Activated T-helper 1 cell treated with anti-CD3 and anti-CD28 coated beads, Interleukin-2, amount 50 U/mL, for 16 hours (primary cell): ENCODE results near the gene APOBEC3G.

Experiments used
- DNase-seq, 2 donors: peaks; one replicate each; pipeline ENCODE4 v3.0.0-alpha.2; 2020; ENCODE audit warnings: low read depth in 1 of 2, low spot score in 1 of 2

Gene APOBEC3G

DNA sequence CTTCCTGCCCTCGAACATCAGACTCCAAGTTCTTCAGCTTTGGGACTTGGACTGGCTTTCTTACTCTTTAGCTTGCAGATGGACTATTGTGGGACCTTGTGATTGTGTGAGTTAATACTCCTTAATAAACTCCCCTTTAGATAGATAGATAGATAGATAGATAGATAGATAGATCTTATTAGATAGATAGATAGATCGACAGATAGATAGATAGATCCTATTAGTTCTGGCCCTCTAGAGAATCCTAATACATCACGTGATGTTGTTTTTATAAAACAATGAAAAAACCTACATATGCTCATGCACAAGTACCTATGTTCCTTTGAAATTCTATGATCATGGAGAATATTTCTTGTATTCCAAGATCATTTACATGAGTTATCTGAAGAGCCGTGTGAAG is 43.9 kb downstream of the APOBEC3G start:
- no peak for DNase-seq

GRCh38 chr22:39122772-39123470 is 45.8 kb downstream of the APOBEC3G start:
- no peak for DNase-seq

- DNase-seq = no peak
Observed at GRCh38 chr22:39123751-39124581, 46.9 kb downstream of the APOBEC3G start.

- DNase-seq = no peak
Observed at GRCh38 chr22:39125622-39126021, 48.5 kb downstream of the APOBEC3G start.

- no peak for DNase-seq
Observed at GRCh38 chr22:39128508-39128907, 51.4 kb downstream of the APOBEC3G start.

DNA sequence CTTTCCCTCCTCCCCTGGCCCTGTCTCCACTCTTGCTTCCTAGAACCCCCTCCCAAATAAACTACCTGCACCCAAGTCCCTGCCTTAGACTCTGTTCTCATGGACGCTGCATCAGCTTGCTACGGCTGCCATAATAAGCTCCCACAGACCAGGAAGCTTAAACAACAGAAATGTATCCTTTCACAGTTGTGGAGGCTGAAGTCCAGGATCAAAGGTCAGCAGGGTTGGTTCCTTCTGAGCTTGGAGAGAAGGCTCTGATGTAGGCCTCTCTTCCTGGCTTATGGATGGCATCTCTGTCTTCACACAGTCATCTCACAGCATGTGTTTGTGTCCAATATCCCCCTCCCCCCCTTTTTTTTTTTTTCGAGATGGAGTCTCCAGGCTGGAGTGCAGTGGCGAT is 52.0 kb downstream of the APOBEC3G start:
- no peak for DNase-seq

DNA sequence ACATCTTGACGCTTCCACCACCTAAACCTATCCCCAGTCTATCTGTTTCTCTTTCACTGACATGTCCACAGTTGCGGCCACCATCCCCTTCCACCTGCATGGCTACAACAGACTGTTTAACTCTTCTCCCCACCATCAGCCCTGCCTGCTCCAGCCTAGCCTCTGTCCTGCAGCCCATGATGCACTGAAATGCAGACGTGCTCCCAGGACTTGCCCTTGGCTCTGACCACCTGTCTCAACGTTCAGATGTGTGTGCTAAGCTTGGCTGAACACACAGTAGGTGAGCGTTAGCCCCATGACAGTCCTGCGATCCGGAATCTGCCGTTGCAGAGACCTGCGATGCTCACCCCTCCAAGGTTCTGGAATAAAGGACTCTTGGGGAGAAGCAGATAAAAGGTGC is 52.7 kb downstream of the APOBEC3G start:
- no peak for DNase-seq

DNA sequence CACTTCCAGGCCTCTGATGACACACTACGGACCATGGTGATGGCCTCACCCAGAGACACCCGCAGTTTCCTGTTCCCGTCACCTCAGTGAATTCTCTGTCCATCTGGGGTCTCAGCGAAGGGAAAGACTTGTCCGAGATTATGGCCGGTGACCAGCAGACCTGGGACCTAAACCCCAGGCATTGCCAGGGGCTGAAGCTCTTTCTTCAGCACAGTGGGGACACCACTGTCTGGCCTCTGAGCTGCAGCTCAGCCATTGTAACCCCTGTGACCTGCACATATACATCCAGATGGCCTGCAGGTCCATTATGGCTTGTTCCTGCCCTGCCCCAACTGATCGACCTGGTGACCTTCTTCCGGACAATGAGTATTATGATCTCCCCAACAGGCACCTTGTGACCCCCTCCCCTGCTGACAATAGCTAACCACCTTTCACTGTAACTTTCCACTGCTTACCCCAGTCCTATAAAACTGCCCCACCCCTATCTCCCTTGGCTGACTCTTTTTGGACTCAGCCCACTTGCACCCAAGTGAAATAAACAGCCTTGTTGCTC is 53.2 kb downstream of the APOBEC3G start:
- no peak for DNase-seq

DNA sequence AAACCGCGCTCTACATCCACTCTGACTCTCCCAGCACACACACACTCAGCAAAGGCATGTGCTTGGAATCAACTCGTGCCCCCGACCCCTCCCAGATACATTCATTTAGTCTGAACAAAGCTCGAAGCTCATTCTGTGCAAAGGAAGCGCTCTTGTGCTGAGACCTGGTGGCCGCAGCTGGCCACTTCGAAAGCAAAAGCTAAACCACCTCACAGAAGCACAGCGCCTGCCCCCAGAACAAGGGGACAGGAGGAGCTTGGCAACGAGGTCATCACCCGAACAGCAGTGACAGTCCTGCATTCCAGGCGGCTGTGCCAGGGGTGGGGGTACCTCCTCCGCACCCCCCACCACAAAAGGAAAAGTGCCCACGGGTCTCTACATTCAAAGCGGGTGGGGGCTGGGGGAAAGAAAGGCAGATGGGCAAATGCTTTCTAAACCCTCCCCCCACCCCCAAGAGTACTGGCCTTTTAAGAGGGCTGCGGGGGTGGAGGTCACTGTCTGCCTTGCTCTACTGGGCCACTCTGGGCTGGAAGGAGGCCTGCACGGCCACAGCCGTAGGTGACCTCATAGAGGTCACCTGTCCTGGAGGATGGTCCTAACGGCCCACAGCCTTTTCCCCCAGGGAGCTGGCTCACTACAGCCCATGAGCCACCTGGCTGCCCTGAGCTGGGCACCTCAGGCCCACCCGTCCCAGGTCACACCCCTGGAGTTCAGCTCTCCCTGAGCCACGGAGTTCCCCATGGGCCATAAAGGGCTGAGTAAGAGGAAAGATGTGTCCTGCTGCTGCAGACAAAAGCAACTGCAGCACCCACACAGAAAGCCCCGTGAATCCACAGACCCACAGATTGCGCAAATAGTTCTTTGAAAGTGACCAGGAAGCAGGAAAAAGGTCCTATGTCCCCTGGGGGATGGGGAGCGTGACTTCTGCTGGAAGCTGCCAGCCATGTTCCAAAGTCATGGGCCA is 54.1 kb downstream of the APOBEC3G start:
- no peak for DNase-seq

- no peak for DNase-seq
Observed at GRCh38 chr22:39132281-39132680, 55.2 kb downstream of the APOBEC3G start.

GRCh38 chr22:39132871-39133524 is 55.9 kb downstream of the APOBEC3G start:
- no peak for DNase-seq

- DNase-seq = no peak
Observed at GRCh38 chr22:39133871-39134270, 56.8 kb downstream of the APOBEC3G start.

DNA sequence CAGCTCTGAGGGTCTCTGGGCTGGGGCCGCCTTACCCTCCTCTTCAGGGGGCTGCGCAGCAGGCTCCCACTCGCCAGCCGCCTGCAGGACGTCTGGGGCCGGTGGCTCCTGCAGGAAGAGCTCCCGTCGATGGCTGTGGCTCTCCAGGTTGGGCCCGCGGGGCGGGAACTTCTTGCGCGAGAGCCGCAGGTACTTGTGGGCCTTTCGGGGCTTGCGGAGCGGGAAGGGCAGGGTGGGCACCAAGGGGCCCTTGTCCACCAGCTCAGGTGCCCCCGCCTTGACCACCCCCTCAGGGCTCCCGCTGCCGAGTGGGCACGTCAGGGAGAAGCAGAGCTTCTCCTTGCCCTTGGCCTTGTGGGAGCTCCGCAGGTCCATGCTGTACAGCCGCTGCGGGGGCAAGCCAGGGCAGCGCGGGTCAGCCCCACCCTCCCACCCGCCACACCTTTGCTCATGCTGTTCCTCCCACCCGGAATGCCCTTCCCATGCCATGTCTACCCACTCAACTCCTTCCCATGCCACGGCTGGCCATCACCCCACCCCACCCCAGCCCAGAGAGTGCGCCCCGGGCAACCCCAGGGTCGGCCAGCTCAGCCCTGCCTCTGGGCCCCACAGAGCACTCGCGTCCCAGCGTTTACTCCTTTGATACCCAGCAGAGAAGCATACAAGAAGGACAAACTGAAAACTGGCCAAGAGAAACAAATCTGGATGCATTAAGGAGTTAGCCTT is 57.5 kb downstream of the APOBEC3G start:
- DNase-seq = no peak

DNA sequence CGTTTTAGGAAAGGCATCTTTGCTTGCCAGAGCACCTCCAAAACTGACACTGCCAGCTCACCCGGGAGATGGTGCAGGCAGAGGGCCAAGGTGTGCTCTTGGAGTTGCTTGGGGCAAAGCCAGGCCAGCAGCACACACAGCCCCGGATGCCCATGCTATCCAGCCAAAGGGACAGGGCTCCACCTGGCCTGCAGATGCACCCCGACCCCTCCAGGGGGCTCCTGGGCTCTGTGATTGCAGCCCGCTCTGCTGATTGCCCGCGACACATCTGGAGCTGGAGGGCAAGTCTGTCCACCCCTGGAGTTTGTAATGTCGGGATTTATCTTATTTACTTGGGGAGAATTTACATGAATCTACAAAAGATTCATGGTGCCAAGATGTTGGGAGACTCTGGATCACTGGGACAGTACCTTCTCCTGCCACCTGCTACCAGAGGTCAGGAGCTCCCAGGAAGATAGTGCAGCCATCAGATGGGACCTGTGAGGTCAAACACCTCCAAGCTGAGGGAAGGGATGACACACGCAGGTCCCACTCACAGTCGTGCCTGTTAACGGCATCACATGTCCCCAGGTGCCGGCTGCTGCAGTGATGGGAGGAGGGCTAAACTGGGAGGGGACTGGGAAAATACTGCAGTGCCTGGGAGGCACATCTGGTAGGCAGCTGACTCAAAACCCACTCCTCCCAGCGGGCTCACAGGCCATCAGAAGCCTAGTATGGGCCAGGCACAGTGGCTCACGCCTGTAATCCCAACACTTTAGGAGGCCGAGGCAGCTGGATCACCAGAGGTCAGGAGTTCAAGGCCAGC is 58.2 kb downstream of the APOBEC3G start:
- no peak for DNase-seq

GRCh38 chr22:39136317-39136716 is 59.2 kb downstream of the APOBEC3G start:
- no peak for DNase-seq
